K562 (cell line): Measurements from ENCODE around the gene STPG4.

Experiments
- CREB1 ChIP-seq, 2 experiments: sonication (generic) in 1 of 2; formaldehyde crosslinking in 1 of 2; IDR thresholded peaks; 2 replicates each; pipeline versions ENCODE4 v1.6.1 to v1.8.0; 2012 to 2022; ENCODE audit warnings: inconsistent platforms in 1 of 2, mild to moderate bottlenecking in 1 of 2, missing genetic modification reagents in 1 of 2, moderate library complexity in 1 of 2
- KHSRP ChIP-seq: fragments of 450-650 bp; IDR thresholded peaks from 2 replicates; pipeline ENCODE4 v1.6.1; 2017
- POLR2AphosphoS5 ChIP-seq: IDR thresholded peaks from 2 replicates; pipeline ENCODE4 v1.6.1; 2011; ENCODE audit warnings: mild to moderate bottlenecking, low read depth, low read length, moderate library complexity; ENCODE audit not compliant: control insufficient read depth, insufficient read depth
- SP2 ChIP-seq: IDR thresholded peaks from 2 replicates; pipeline ENCODE4 v1.6.1; 2011; ENCODE audit warnings: mild to moderate bottlenecking, low read depth, low read length, moderate library complexity; ENCODE audit not compliant: poor library complexity, severe bottlenecking; ENCODE audit errors: extremely low read depth
- TCF7L2 ChIP-seq: fragments of 150-350 bp; IDR thresholded peaks from 2 replicates; pipeline ENCODE4 v1.6.1; 2016; ENCODE audit warnings: low read depth, mild to moderate bottlenecking, low read length, moderate library complexity
- ZNF23 ChIP-seq: fragments of 250-450 bp; sonication (Bioruptor Pico); IDR thresholded peaks from 2 replicates; pipeline ENCODE4 v1.4.0; 2020; ENCODE audit warnings: mild to moderate bottlenecking
- ZNF253 ChIP-seq: fragments of 250-450 bp; sonication (Bioruptor Pico); conservative IDR thresholded peaks from 2 replicates; pipeline ENCODE4 v1.6.1; 2021; ENCODE audit warnings: mild to moderate bottlenecking
- TF ChIP-seq, protein P1 (sequence below), 3 experiments: IDR thresholded peaks in 2 of 3; conservative IDR thresholded peaks in 1 of 3; 2 replicates each; pipeline ENCODE4 v1.5.1; 2011 to 2012; ENCODE audit warnings: low read length in 3 of 3, mild to moderate bottlenecking in 3 of 3, control low read depth in 2 of 3, improper control_type of control experiment in 1 of 3, inconsistent platforms in 1 of 3, low read depth in 1 of 3, mixed read lengths in 1 of 3, moderate library complexity in 1 of 3; ENCODE audit not compliant: insufficient read depth in 2 of 3
- TF ChIP-seq, protein P2 (sequence below), 2 experiments: fragments of 450-650 bp; formaldehyde crosslinking in 1 of 2; IDR thresholded peaks; 2 replicates each; pipeline versions ENCODE4 v1.4.0 to v1.6.1; 2014 to 2020; ENCODE audit warnings: mild to moderate bottlenecking in 2 of 2, borderline replicate concordance in 1 of 2, low read depth in 1 of 2

DNA sequence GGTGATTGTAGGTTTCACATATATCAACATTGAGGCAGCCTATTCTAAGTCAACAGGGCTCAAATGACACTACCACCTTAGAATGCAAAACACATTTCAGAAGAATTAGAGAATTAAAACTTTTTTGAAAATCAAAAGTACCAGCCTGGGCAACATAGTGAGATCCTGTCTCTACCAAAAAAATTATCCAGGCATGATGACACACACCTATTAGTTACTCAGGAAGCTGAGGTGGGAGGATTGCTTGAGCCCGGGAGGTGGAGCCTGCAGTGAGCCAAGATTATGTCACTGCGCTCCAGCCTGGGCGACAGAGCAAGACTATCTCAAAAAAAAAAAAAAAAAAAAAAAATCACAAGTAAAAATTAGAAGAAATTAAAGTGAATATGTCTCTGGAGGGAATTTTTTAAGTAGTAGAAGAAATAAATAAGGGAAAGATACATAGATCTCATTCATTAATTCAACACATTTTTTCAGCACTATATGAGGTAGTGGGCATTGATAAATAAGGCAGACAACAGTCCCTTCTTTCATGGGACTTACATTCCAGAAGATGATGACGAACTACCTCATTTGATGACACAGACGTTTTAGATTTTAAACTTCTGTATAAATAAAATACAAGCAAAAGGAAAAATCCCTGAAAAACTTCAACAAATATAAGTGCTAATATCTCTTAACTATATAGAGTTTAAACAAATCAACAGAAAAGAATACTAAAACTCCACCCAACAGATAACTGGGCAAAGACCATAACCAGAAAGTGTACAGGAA lies 42.3 kb downstream of the STPG4 start:
- TF ChIP-seq, protein P1, sequence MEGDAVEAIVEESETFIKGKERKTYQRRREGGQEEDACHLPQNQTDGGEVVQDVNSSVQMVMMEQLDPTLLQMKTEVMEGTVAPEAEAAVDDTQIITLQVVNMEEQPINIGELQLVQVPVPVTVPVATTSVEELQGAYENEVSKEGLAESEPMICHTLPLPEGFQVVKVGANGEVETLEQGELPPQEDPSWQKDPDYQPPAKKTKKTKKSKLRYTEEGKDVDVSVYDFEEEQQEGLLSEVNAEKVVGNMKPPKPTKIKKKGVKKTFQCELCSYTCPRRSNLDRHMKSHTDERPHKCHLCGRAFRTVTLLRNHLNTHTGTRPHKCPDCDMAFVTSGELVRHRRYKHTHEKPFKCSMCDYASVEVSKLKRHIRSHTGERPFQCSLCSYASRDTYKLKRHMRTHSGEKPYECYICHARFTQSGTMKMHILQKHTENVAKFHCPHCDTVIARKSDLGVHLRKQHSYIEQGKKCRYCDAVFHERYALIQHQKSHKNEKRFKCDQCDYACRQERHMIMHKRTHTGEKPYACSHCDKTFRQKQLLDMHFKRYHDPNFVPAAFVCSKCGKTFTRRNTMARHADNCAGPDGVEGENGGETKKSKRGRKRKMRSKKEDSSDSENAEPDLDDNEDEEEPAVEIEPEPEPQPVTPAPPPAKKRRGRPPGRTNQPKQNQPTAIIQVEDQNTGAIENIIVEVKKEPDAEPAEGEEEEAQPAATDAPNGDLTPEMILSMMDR (IDR thresholded peaks at IDR 0.05 in 2 of 3, conservative IDR thresholded peaks at IDR 0.05 in 1 of 3; ENCODE audit: insufficient read depth in 2 of 3, low read depth in 1 of 3, low read length in 3 of 3) = no peak
- TF ChIP-seq TCF7L2 (no peak), POLR2AphosphoS5 (no peak), SP2 (no peak), ZNF253 (no peak), ZNF23 (CRISPR knock-in tag) (no peak), CREB1 (IDR thresholded peaks at IDR 0.05) (no peak), CREB1 (CRISPR knock-in tag; IDR thresholded peaks at IDR 0.05) (no peak), KHSRP (no peak)
- TF ChIP-seq, protein P2, sequence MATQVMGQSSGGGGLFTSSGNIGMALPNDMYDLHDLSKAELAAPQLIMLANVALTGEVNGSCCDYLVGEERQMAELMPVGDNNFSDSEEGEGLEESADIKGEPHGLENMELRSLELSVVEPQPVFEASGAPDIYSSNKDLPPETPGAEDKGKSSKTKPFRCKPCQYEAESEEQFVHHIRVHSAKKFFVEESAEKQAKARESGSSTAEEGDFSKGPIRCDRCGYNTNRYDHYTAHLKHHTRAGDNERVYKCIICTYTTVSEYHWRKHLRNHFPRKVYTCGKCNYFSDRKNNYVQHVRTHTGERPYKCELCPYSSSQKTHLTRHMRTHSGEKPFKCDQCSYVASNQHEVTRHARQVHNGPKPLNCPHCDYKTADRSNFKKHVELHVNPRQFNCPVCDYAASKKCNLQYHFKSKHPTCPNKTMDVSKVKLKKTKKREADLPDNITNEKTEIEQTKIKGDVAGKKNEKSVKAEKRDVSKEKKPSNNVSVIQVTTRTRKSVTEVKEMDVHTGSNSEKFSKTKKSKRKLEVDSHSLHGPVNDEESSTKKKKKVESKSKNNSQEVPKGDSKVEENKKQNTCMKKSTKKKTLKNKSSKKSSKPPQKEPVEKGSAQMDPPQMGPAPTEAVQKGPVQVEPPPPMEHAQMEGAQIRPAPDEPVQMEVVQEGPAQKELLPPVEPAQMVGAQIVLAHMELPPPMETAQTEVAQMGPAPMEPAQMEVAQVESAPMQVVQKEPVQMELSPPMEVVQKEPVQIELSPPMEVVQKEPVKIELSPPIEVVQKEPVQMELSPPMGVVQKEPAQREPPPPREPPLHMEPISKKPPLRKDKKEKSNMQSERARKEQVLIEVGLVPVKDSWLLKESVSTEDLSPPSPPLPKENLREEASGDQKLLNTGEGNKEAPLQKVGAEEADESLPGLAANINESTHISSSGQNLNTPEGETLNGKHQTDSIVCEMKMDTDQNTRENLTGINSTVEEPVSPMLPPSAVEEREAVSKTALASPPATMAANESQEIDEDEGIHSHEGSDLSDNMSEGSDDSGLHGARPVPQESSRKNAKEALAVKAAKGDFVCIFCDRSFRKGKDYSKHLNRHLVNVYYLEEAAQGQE (IDR thresholded peaks at IDR 0.05; ENCODE audit: borderline replicate concordance) = no peak
- TF ChIP-seq, protein P2 (CRISPR knock-in tag; IDR thresholded peaks at IDR 0.05; ENCODE audit: low read depth) = no peak
